ENCODE measurements around the gene MUC4.

Gene MUC4

GRCh38 chr3:195811756-195812155, at the start of gene MUC4:
MUC4 (minus strand) TSS chr3:195811929; CDS start chr3:195811817, 112 bp downstream.
- no peak for DNase-seq (ENCODE audit: low read depth)

- DNase-seq (ENCODE audit: low read depth): no peak
Measured at GRCh38 chr3:195860456-195860855, 48.7 kb upstream of the MUC4 start.

GRCh38 chr3:195859846-195860411, 48.2 kb upstream of the MUC4 start:
- no peak for DNase-seq (ENCODE audit: low read depth)

GRCh38 chr3:195859061-195859845, 47.5 kb upstream of the MUC4 start:
- DNase-seq (ENCODE audit: low read depth): peak; percentile 68

- DNase-seq (ENCODE audit: low read depth): no peak
Measured at GRCh38 chr3:195856410-195857084, 44.8 kb upstream of the MUC4 start.

GRCh38 chr3:195855471-195856409, 44.0 kb upstream of the MUC4 start:
- no peak for DNase-seq (ENCODE audit: low read depth)

- DNase-seq (ENCODE audit: low read depth): no peak
Measured at GRCh38 chr3:195854628-195855294, 43.0 kb upstream of the MUC4 start.

- DNase-seq (ENCODE audit: low read depth): no peak
Measured at GRCh38 chr3:195853996-195854395, 42.3 kb upstream of the MUC4 start.

GRCh38 chr3:195853036-195853435, 41.3 kb upstream of the MUC4 start:
- DNase-seq (ENCODE audit: low read depth): no peak

GRCh38 chr3:195850857-195851543, 39.3 kb upstream of the MUC4 start:
- peak; percentile 83 for DNase-seq (ENCODE audit: low read depth)

GRCh38 chr3:195849322-195850074, 37.8 kb upstream of the MUC4 start:
- no peak for DNase-seq (ENCODE audit: low read depth)

- no peak for DNase-seq (ENCODE audit: low read depth)
Measured at GRCh38 chr3:195847055-195847950, 35.6 kb upstream of the MUC4 start.

GRCh38 chr3:195845483-195845882, 33.8 kb upstream of the MUC4 start:
- no peak for DNase-seq (ENCODE audit: low read depth)

- no peak for DNase-seq (ENCODE audit: low read depth)
Measured at GRCh38 chr3:195844671-195845218, 33.0 kb upstream of the MUC4 start.

GRCh38 chr3:195839260-195840010, 27.7 kb upstream of the MUC4 start:
- DNase-seq (ENCODE audit: low read depth): no peak

- no peak for DNase-seq (ENCODE audit: low read depth)
Measured at GRCh38 chr3:195838714-195839113, 27.0 kb upstream of the MUC4 start.

- DNase-seq (ENCODE audit: low read depth): no peak
Measured at GRCh38 chr3:195836476-195837135, 24.9 kb upstream of the MUC4 start.

All from activated T-cell treated with anti-CD3 and anti-CD28 coated beads for 24 hours (primary cell).